Fibroblast of skin of right biceps (primary cell): Measurements from ENCODE around the gene MREG.
A peak's percentile ranks its signal among the peaks of the same experiment; 100 is the strongest.

Experiments used
- DNase-seq: peaks from one replicate; pipeline ENCODE4 v3.0.0-alpha.2; 2013

The MREG gene

DNA sequence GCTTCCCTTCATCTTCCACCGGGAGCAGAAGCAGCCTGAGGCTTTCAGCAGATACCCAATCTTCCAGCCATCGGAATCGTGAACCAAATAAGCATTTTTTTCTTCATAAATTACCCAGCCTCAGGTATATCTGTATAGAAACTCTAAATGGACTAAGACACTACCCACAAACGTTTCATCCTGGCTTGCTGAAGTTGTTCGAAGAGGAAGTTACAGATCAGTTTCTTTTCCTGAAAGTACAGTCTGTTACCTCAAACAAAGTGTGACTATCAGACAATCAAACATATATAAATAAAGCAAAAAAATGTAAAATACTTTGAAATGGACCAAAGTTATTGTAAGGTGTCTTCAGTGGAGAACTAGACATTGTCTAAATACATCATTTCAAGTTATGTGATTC is 97.9 kb downstream of the MREG start:
- no peak for DNase-seq

DNA sequence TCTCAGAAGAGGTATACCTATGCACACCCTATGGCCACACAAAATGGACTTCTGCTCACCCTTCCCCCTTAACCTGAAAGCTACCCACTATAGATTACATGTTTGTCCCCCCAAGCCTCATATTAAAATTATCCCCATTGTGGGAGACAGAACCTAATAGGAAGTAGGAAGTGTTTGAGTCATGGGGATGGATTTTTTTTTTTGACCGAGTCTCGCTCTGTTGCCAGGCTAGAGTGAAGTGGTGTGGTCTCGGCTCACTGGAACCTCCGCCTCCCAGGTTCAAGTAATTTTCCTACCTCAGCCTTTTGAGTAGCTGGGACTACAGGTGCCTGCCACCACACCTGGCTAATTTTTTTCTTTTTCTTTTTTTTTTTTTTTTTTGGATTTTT is 98.6 kb downstream of the MREG start:
- no peak for DNase-seq

DNA sequence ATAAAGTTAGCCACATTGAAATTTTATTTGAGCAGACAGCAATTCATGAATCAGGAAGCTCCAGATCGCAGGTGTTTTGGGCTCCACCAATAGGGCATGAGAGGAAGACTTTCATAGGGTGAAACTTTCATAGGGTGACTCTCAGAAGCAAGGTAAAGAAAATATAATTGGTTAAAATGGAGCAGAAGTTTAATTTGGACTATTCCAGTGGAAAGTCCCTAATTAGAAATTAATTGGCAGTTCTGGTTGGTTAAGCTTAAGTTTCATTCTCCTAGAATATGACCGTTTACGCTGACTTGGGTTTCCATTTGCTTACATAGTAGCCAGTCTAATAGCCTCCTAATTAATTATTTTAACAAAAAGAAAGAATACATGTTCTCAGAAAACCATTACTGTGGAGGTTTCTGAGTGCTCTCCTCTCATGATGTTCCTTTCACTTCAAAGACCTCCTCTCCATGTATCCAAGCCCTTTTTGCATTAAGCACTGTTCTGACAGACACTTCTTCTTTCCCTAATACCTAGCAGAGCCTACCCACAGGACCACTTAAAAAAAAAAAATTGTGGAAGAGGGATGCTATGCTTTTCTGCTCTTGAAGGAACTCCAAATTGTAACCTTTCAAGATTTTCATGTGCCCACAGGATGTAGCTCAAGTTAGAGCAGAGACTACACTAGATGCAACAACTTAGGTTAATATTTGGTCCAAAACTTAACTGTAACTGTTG is 99.1 kb downstream of the MREG start:
- DNase-seq: no peak

DNA sequence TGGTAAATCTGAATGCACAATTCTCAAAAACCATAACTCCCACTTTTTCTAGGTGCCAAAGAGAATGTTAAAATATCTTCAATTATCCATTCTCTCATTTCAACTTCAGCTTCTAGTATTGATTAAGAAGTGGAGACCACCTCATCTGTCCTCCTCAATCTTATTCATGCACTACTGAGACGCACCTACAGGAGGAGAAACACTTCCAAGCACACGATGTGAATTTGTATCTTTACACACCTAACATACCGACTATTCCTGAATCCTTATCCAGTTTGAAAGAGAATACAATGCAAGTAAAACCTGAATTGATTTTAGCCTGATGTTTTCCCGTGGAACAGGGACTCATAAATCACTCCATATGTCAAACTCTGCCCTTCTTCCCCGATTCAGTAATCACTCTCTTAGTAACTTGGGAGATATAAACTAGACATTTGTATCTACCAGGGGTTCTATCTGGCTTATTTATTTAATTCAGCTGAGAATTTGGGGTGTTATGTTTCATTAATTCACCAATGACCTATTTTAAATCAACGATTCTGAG is 101.0 kb downstream of the MREG start:
- DNase-seq: no peak

DNA sequence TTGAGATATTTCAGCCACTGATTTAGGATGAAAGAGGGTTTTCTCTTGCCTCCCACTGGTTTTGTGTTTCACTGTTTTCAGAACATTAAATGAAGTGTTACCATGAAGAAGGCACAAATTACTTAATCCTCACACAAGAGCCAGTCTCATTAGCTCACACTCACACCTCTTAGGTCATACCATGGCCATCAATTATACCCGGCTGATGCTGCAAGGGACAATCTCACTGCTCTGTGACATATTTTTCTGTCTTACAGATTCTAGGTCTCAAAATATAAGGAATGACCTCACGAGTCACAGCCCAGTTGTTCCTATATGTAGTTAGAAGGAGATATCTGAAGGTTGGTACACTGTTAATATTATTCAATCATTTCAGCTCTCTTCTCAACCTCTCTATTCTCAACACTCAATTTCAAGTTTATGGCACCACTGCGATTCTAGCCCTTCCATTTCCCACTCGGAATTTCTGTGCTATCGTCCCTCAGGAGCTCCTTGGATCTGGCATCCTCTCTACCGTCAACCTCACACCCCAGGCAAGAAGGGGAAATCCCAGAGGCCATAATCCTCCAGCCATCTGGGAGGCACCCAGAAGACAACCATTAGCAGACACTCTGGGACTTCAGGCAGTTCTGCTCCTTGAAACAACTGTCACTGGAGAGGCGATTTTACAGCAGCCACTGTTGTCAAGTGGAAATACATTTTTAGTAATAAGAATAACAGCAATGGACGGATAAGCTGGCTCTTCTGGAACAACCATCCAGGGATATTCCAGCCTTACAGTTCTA is 101.9 kb downstream of the MREG start:
- no peak for DNase-seq

DNA sequence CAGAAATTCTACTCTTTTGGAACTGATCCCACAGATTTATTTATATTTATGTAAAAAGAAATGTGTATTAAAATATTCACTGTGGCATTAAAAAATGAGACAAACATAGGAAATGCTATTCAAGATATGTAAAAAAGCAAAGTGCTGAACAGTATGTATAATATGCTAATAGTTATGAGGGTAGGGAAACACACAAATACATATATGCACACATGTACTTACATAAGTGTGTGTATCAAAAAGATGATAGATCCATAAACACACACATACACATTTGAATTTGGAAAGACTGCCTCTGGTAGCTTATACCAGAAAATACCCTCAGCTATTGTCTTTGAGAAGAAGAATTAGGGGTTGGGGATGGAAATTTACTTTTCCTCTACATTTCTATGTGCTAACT is 103.2 kb downstream of the MREG start:
- DNase-seq: no peak

DNA sequence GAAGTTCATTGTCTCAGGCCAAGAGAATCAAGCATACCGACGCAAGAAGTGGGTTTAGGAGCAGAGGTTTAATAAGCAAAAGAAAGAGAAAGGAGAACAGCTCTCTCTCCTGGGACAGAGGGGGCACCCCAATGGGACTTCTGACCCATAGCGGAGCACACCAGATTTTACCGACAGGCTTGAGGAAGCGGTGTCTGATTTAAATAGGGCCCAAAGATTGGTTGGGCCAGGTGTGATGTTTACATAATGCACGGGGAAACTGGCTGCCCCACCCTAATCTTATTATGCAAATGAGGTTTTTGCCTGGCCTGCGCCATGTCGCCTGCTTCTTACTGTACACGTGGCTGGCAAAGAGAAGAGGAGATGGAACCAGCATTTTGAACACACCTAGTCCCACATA is 106.2 kb downstream of the MREG start:
- no peak for DNase-seq

DNA sequence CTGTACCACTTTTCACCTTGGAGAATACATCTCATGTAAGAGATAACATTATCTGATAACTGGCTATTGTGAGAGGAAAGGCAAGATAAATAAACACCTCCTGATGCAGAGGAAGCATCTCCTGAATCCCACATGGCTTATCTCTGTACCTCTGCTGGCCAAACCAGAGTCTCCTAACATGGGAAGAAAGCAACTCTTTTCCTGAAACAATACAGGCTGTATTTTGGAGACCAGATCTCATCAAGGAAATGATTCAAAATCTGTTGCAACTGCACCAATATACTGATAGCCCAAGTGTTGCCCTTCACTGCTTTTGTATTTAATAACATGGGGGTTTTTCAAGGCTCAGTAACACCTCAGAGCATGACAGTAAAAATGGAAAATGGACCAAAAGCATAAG is 106.9 kb downstream of the MREG start:
- DNase-seq: no peak

DNA sequence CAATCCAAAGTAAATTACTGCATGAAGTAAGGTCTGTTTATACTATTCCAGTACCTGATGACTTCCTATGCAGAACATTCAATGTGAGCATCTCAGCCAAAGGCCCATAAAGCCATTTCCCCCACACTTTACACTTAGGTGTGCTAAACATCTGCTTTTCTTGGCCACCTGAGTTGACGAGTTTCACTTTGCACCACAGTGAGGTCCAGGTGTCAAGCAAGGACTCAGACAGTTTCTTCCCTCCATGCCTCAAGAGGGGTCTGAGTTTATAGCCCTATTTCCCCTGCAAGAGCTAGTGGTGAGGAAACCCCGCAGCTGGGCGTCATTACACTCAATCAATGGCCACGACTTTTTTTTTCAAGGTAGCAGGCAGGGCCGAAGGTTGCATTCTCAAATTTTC is 107.7 kb downstream of the MREG start:
- no peak for DNase-seq

DNA sequence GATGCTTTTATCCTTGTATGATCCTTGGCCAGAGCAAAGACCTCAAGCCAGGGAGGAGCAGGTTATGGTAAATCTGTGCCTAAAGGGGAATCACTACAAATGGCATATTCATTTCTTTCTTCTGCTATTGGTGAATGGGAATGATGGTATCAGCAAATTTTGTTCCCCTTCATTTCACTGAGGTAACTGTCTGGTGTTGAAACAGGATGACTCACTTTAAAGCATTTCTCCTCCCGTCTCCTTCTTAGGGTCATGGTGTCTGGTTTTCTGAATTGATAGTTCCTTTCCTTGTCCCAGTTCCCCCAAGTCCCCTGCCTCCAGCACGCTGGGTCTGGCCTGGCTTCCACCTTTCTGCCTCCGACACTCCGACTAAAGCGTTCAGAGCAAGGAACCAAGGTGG is 109.2 kb downstream of the MREG start:
- peak; percentile 80 for DNase-seq

DNA sequence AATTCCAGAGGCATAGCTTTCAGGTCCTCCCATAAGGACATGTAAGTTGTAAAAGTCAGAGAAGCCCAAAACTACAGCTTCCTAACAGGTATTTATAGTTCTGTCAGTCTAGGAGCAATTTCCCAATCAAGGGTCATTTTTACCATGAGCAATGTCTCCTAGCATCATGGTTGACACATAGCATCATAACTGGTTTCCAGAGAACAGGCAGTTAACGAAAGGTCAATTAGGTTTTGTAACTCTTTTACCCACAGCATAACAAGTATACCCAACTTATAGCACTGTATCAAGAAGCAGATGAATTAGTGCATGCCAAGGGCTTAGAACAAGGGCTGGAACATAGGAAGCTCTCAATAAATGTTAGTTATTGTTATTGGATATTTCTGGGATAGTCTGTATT is 110.1 kb downstream of the MREG start:
- no peak for DNase-seq

DNA sequence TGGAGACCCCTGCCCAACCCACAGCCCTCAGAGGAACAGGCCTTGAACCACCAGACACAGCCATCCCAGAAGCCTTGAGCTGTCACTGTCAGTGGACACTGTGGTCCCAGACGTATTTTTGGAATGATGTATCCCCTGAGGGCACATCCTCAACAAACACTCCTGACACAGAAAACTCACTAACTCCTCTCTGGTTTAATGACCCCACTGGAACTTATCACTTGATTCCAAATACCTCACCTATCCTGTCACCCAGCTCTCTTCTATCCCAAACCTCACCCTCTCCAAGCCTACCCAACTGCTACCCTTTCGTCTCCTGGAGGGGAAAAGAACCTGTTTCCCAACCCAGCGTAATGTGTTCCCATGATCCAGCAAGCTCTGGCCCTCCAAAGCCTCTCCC is 111.6 kb downstream of the MREG start:
- DNase-seq: no peak

DNA sequence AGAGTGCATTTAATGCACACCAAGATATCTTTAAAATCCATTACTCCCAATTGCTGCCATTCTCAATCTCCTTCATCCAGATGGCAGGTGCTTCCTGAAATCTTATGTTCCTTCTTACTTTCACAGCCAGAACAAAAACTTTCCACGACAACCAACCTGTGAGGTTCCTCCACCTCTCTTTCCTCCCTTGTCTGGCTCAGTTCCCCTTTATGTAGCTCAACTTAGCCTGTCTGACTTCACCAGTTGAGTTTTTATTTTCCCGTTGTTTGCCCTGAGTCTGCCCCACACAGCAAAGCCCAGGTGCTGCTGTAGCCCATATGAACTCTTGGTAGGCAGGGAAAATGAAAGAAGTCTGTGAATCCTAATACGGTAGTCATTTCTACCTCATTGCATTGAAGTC is 112.5 kb downstream of the MREG start:
- DNase-seq: no peak

DNA sequence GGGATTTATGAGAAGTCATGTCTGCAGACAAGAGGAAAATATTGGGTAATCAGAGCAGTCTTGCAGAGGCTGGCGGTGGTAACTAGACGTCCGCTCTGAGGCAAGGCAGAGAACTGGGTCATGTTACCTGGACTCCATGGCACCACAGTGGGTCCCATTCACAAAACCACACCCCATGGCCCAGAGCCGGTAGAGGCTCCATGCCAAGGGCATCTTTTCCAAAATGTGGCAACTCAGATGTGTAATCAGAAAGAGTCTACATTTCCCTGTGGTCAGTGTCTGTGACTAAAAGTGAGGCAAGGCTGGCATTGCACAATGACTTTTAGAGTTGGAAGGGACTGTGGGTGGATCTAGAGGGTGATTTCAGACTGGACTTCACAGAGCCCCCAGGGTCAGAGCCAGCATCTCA is 113.1 kb downstream of the MREG start:
- no peak for DNase-seq

DNA sequence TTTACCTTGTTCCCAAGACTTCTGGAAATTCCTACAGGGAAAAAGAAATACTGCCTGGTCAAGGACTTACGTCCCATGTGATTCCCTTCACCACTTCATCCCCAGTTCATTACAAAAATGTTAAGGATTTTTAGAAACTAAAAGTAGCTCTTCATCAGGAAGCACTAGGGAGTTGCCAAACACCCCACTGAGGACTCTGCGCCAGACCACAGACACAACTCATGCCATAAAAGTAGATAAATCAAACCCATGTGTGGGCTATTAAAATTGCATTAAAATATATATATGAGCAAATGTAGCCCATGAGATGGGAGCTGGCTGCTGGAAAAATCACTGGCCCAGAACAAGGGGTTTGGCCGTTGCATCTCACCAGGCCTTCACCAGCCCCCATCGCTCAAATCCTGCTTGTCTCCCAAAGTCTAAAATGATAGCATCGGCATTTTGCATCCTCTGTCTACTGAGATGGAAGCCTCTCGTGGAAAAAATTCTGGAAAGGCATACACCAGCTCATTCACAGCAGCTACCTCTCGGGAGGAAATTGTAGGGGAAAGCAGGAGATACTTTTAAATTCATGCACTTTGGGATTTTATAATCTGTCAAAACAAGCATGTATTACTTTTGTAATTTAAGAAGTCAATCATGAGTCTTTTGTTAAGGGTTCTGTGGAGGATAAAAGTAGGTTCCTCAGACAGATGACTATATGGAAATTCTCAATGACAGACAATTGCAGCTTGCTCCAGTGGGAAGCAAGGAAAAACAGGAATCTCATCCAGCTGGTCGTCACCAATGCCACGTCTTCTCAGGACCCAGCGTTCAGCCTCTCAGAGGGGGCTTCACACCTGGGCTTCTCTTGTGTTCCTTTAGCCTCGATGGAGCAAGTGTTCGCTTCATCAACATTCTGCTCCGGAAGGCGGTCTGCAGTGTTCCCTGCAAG is 113.9 kb downstream of the MREG start:
- peak; percentile 94 for DNase-seq

DNA sequence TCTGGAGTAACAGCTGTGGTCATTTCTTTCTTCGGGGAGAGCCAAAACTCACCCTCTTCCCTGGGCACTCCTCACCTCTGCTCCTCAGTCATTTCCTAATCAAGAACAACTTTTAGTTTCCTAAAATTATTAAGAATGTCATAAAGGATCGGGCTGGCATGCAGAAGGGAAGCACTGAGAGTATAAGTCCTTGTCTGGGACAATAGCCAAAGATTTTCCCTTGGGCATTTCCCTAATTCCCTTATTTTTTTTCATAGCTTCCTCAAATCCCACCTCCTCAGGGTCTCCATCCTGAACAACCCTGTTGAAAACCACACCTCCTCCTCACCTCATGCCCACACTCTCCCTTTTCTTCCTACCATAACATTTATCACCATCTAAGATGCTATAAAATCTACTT is 115.0 kb downstream of the MREG start:
- no peak for DNase-seq

DNA sequence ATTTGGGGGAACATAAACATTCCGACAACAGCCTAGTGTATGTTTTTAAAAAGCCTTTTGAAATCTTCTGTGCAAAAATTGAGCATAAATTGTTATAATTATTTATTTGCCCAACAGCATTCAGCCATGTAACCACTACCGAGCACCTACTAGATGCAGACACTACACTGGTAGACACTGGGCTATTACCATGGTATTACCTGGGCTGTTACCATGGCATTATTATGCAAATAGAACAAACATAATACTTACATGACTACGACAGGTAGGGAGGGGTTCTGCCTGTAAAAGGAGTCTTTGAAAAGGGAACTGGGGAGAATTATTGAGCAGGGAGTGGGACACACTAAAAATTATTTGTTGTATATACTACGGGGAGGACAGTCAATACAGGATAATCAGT is 116.4 kb downstream of the MREG start:
- DNase-seq: no peak

DNA sequence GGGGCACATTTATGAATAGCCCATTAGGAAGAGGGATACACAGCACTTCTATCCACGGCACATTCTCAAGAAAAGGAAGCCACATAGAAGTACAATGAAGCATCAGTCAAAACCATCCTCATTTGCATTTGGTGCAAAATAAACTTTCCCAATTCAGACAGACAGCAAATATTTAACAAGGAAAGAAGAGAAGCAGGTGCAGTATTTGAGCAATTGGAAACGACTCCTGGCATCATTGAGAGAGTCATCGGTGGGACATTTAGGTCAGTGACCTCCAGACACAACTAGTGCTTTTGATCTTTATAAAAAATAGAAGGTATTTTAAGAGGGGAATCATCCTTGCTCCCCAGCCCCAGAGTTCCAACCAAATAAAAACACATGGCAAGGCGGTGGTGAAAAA is 118.0 kb downstream of the MREG start:
- no peak for DNase-seq
